ENCODE results near the gene NAIF1.

Gene NAIF1

DNA sequence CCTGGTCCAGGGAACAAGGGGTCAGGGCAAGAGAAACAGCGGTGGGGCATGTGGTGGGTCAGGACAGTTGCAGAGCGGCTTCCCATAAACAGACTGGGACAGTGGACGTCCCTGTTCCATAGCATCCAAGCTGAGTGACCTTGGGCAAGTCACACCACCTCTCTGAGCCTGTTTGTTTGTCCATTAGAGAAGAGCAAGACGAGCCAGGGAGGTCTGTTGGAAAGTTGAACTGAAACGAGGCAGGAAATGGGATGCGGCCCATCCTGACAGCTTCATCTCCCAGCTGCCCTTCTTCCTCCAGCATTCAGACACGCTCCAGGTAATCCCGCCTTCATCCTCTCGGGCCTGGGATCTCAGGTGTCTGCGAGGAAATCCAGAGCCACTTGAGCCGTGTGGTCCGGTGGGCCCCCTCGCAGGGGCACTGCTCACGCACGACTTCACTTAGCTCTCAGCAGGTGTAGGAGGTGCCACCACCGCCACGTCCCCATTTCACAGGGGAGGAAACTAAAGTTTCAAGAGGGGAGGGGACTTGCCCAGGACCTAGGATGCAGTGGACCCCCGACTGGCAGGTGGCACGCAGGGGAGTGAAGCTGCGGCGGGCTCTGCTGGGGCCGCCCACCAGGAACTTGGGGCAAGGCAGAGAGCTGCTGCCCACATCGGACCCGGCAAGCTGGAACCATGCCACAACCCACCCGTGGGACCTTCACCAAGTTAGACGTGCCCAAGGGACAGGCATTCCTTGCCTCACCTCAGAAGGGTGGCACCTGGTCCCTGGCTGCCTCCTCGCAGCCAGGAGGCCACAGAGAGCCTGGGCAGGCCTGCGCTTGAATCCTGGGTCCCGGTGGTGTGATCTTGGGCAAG lies 47.4 kb upstream of the NAIF1 start:
- TF ChIP-seq FOXP2 (optimal IDR thresholded peaks at IDR 0.05; ENCODE audit: borderline replicate concordance, extremely low read depth, extremely low read length, insufficient read depth) (no peak), TAF1 (IDR thresholded peaks at IDR 0.05; ENCODE audit: borderline replicate concordance, insufficient read depth, low read length) (no peak), REST (IDR thresholded peaks at IDR 0.05; ENCODE audit: insufficient read depth in 1 of 2, low read depth in 2 of 2, low read length in 2 of 2) (no peak), SIN3A (IDR thresholded peaks at IDR 0.05; ENCODE audit: borderline replicate concordance, insufficient read depth, low read length) (no peak), POLR2AphosphoS5 (IDR thresholded peaks at IDR 0.05; ENCODE audit: low read depth, low read length) (no peak)

DNA sequence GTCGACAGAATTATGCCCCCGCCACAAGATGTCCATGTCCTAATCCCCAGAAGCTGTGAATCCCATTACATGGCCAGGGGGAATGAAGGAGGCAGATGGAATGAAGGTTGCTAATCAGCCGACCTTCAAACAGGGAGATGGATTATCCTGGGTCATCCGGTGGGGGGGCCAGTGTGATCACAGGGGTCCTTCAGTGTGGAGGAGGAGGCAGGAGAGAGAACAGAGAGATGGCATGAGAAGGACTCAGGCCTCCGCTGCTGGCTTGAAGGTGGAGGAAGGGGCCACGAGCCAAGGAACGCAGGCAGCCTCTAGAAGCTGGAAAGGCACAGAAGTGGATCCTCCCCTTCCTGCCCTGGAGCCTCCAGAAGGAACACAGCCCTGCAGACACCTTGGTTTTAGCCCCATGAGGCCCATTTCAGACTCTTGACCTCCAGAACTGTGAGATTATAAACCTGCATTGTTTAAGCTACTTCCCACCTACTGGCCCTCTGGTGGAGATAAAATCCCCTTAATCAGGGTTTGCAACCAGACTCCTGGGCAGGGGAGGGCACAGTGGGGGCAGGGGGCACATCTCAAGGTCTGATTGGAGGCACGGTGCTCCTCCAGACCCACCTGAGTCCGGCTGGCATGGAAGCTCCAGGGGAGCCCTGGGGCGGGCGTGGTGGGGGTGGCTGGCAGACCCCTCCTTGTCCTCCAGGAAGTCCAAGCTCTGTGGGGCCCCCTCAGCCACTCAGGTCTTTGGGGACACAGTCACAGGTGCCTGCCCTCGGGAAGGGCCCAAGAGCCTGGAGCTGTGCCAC lies 46.6 kb upstream of the NAIF1 start:
- no peak for TF ChIP-seq POLR2AphosphoS5 (IDR thresholded peaks at IDR 0.05; ENCODE audit: low read depth, low read length)

- TF ChIP-seq SIN3A (IDR thresholded peaks at IDR 0.05; ENCODE audit: borderline replicate concordance, insufficient read depth, low read length) (no peak), POLR2AphosphoS5 (IDR thresholded peaks at IDR 0.05; ENCODE audit: low read depth, low read length) (no peak), TAF1 (IDR thresholded peaks at IDR 0.05; ENCODE audit: borderline replicate concordance, insufficient read depth, low read length) (no peak), FOXP2 (optimal IDR thresholded peaks at IDR 0.05; ENCODE audit: borderline replicate concordance, extremely low read depth, extremely low read length, insufficient read depth) (no peak), REST (IDR thresholded peaks at IDR 0.05; ENCODE audit: insufficient read depth in 1 of 2, low read depth in 2 of 2, low read length in 2 of 2) (no peak)
Observed at GRCh38 chr9:128109050-128109709, 42.1 kb upstream of the NAIF1 start.

GRCh38 chr9:128108269-128109049 lies 41.3 kb upstream of the NAIF1 start:
- TF ChIP-seq FOXP2 (optimal IDR thresholded peaks at IDR 0.05; ENCODE audit: borderline replicate concordance, extremely low read depth, extremely low read length, insufficient read depth), result no peak
- TF ChIP-seq POLR2AphosphoS5 (IDR thresholded peaks at IDR 0.05; ENCODE audit: low read depth, low read length), result no peak
- TF ChIP-seq REST (IDR thresholded peaks at IDR 0.05; ENCODE audit: insufficient read depth in 1 of 2, low read depth in 2 of 2, low read length in 2 of 2), result no peak
- no peak for TF ChIP-seq TAF1 (IDR thresholded peaks at IDR 0.05; ENCODE audit: borderline replicate concordance, insufficient read depth, low read length)
- no peak for TF ChIP-seq SIN3A (IDR thresholded peaks at IDR 0.05; ENCODE audit: borderline replicate concordance, insufficient read depth, low read length)

All from PFSK-1 (cell line).